Sigmoid colon (tissue), 7 donors: ENCODE results near the gene RPTOR. TPM values are rescaled to one million over a fixed set of nuclear protein-coding genes. Genes with fewer than 3 reads are reported as not detected.
A peak's percentile ranks its signal among the peaks of the same experiment; 100 is the strongest.

ENCODE experiments used
- DNase-seq: peaks from one replicate; pipeline ENCODE4 v3.0.0-alpha.2; 2019
- H3K27ac ChIP-seq, 4 donors: fragments of 200-600 bp; sonication (generic); one replicate each; pipeline ENCODE4 v1.5.1; 2016 to 2019; ENCODE audit warnings: mild to moderate bottlenecking in 1 of 4
- H3K27me3 ChIP-seq, 3 donors: fragments of 200-600 bp; sonication (generic); one replicate each; pipeline ENCODE4 v1.5.1; 2019; ENCODE audit warnings: mild to moderate bottlenecking in 1 of 3
- H3K36me3 ChIP-seq, 4 donors: fragments of 200-600 bp; sonication (generic); one replicate each; pipeline ENCODE4 v1.5.1; 2016 to 2019
- H3K4me1 ChIP-seq, 4 donors: fragments of 200-600 bp; sonication (generic); one replicate each; pipeline ENCODE4 v1.5.1; 2017 to 2019
- H3K4me3 ChIP-seq, 4 donors: fragments of 200-600 bp; sonication (generic); one replicate each; pipeline ENCODE4 v1.5.1; 2017 to 2019; ENCODE audit warnings: mild to moderate bottlenecking in 2 of 4, moderate library complexity in 1 of 4
- H3K9me3 ChIP-seq, 4 donors: fragments of 200-600 bp in 3 of 4; sonication (generic) in 3 of 4; one replicate each; pipeline versions ENCODE4 v1.5.1 to v1.6.1; 2013 to 2019
- CTCF ChIP-seq, 4 experiments: fragments of 450-650 bp in 3 of 4; fragments of 200-600 bp in 1 of 4; IDR thresholded peaks; one replicate each; pipeline ENCODE4 v1.5.1; 2016 to 2019; ENCODE audit warnings: antibody characterized with exemption in 4 of 4, mild to moderate bottlenecking in 3 of 4, moderate library complexity in 2 of 4
- EP300 ChIP-seq, 4 donors: sonication (generic); formaldehyde crosslinking; IDR thresholded peaks; one replicate each; pipeline ENCODE4 v1.6.1; 2017; ENCODE audit warnings: antibody characterized with exemption in 4 of 4
- POLR2A ChIP-seq, 2 donors: fragments of 450-650 bp; IDR thresholded peaks; one replicate each; pipeline ENCODE4 v1.6.1; 2016; ENCODE audit warnings: antibody characterized with exemption in 2 of 2, mild to moderate bottlenecking in 2 of 2, moderate library complexity in 2 of 2
- POLR2AphosphoS5 ChIP-seq, 4 donors: sonication (generic); formaldehyde crosslinking; IDR thresholded peaks; one replicate each; pipeline ENCODE4 v1.6.1; 2017; ENCODE audit warnings: antibody characterized with exemption in 4 of 4
- WGBS, 2 donors: extraction: QIAGEN DNeasy Blood & Tissue Kit; methylation state at CpG; one replicate each; pipeline ENCODE4 v1.1.7; 2013; 5-methylcytosine and 5-hydroxymethylcytosine counted together
- intact Hi-C: fragments of 100-400 bp; cut with DNase I; formaldehyde crosslinking; loops from one replicate; pipeline ENCODE4 v1.15.1; 2023
- polyA plus RNA-seq, 3 donors: library from polyadenylated mRNA; stranded (reverse); fragments of 200-250 nt; gene quantifications; one replicate each; pipeline ENCODE4 v1.2.3, GENCODE V29; 2013
- total RNA-seq, 4 donors: library from RNA; depleted of rRNA; stranded (reverse); fragments of >200 nt; gene quantifications; one replicate each; pipeline ENCODE4 v1.1.0, GENCODE V29; 2016
- donor health status: healthy with polysubstance abuse.
- donor health status: Bipolar disorder and iron deficiency.
- donor health status: healthy.

RPTOR gene
- total and polyA plus RNA-seq, 7 donors, result 3.7 to 68.7 (median 22.9) TPM

DNA sequence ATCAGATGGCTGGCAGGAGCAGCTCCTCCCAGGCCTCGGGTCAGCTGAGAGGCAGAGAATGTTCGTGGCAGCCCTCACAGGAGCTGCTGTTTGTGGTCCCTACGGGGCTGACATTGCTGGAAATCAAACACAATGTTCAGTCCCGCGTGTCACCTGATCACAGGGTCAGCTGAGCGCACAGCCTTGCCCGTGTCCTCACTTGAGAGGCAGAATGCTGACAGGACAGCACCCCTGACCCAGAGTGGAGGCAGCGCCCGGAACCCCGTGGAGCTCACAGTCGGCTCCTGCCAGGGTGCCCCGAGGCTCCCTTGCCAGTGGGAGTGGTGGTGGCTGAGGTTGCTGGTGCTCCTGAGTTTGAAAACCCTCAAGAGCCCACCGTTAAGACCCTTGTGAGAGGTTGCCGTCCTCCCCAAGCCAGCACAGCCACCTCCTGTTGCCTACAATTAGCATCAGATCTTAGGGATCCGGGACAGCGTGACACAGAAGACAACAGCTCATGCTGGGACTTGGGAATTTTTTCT is 443.4 kb downstream of the RPTOR start:
- H3K27me3 ChIP-seq, result no peaks in the 10 kb centered on the region
- DNase-seq, result no peak
- 77 to 81% methylated on average over 16 of the region's 16 CpGs for WGBS, 2 donors
- no peak overlapping the region for H3K4me3 ChIP-seq
- intact Hi-C loops, result loop anchor here (5.0 kb wide), 1 partner anchor 254 kb away; no protein-coding TSS in a partner anchor
- no peaks in the 10 kb centered on the region for H3K9me3 ChIP-seq
- H3K36me3 ChIP-seq, result no peaks in the 10 kb centered on the region
- TF ChIP-seq POLR2AphosphoS5 (IDR thresholded peaks at IDR 0.05) (no peak), POLR2A (IDR thresholded peaks at IDR 0.05) (no peak), CTCF (IDR thresholded peaks at IDR 0.05) (no peak), EP300 (IDR thresholded peaks at IDR 0.05) (no peak)
- H3K4me1 ChIP-seq, result peaks cover 0 to 65% (median 57%) of the 10 kb centered on the region in 4 donors
- peak overlapping the region in 3 of 4 donors; percentile 64 to 79 (median 70) for H3K27ac ChIP-seq

DNA sequence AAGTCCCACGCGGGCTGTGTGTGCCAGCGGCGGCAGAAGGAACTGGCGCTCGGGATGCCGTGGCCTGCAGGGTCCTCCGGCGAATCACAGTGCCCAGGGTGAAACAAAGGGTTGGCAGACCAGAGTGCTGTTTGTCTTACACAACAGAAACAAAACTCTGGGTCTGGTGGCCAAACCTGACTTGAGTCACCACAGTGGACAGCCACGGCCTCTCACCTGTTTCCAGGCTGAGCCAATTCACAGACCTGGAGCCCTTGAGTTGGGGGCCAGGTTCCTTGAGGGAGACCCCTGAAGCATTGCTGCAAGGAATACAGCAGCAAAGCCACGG is 444.9 kb downstream of the RPTOR start:
- Histone ChIP-seq H3K9me3 (no peaks in the 10 kb centered on the region), H3K4me3 (no peak overlapping the region), H3K36me3 (peaks cover 0 to 9% (median 0%) of the 10 kb centered on the region in 4 donors), H3K27ac (no peak overlapping the region), H3K27me3 (no peaks in the 10 kb centered on the region), H3K4me1 (peaks cover 0 to 70% (median 61%) of the 10 kb centered on the region in 4 donors)
- TF ChIP-seq EP300 (IDR thresholded peaks at IDR 0.05) (no peak), CTCF (IDR thresholded peaks at IDR 0.05) (no peak), POLR2A (IDR thresholded peaks at IDR 0.05) (no peak), POLR2AphosphoS5 (IDR thresholded peaks at IDR 0.05) (no peak)
- no peak for DNase-seq
- intact Hi-C loops, result loop anchor here (1.0 to 5.0 kb wide), 2 partner anchors 108 to 253 kb away; no protein-coding TSS in a partner anchor
- WGBS, 2 donors, result 29 to 79% methylated on average over 11 of the region's 11 CpGs

GRCh38 chr17:80990921-80991644 is 446.4 kb downstream of the RPTOR start:
- Histone ChIP-seq H3K27ac (peak overlapping the region; percentile 66 to 82 (median 72)), H3K36me3 (peaks cover 6 to 23% (median 12%) of the 10 kb centered on the region in 4 donors)

DNA sequence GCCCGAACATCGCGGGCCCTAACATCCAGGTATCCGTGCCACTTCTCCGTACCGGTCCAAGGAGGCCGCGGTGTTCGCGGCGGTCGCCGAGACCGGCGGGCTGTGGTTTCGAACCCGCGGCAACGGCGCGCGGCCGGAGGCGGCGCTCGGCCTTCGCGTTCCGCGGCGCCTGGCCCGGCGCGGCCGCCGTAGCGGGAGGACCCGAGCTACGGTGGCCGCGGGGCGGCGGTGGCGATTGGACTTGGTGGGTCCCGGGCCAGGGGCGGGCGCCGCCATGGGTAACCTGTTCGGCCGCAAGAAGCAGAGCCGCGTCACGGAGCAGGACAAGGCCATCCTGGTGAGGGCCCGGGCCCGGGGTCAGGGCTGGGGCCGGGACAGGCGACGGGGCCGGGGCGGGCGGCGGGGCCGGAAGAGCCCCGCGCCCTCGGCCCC is 447.0 kb downstream of the RPTOR start, which contains the start of gene CHMP6:
Gene CHMP6, plus strand, starts transcription at position 197 of the 432 bp plus-strand sequence. Its CDS starts 78 bp downstream, at position 275.
- Histone ChIP-seq H3K4me1 (peaks cover 0 to 62% (median 53%) of the 10 kb centered on the region in 4 donors), H3K9me3 (no peaks in the 10 kb centered on the region), H3K4me3 (peak within 1 kb of the TSS; percentile 60 to 99 (median 98)), H3K27me3 (no peaks in the 10 kb centered on the region), H3K27ac (peak within 1 kb of the TSS; percentile 66 to 82 (median 72)), H3K36me3 (peaks cover 6 to 28% (median 18%) of the 10 kb centered on the region in 4 donors)
- 1% methylated on average over 66 of the region's 66 CpGs for WGBS, 2 donors
- intact Hi-C loops, result loop anchor here (2.0 to 5.0 kb wide), 2 partner anchors 27 to 46 kb away; partner anchors contain the start of gene BAIAP2
- DNase-seq, result peak; percentile 87
- TF ChIP-seq EP300 (IDR thresholded peaks at IDR 0.05) (no peak), CTCF (IDR thresholded peaks at IDR 0.05) (peak in 1 of 4 experiments; percentile 24), POLR2AphosphoS5 (IDR thresholded peaks at IDR 0.05) (peak; percentile 11 to 70 (median 46)), POLR2A (IDR thresholded peaks at IDR 0.05) (no peak)

More at GRCh38 chr17:80990921-80991644, 446.4 kb downstream of the RPTOR start:
- H3K27me3 ChIP-seq, result no peaks in the 10 kb centered on the region
- no peak for DNase-seq
- TF ChIP-seq POLR2A (IDR thresholded peaks at IDR 0.05), result no peak
- no peak for TF ChIP-seq POLR2AphosphoS5 (IDR thresholded peaks at IDR 0.05)
- TF ChIP-seq CTCF (IDR thresholded peaks at IDR 0.05), result no peak
- no peak for TF ChIP-seq EP300 (IDR thresholded peaks at IDR 0.05)
- WGBS, 2 donors, result 12 to 41% methylated on average over 22 of the region's 22 CpGs
- H3K4me1 ChIP-seq, result peaks cover 0 to 64% (median 54%) of the 10 kb centered on the region in 4 donors
- peak overlapping the region; percentile 60 to 99 (median 98) for H3K4me3 ChIP-seq
- intact Hi-C loops, result loop anchor here (1.0 to 5.0 kb wide), 3 partner anchors 28 to 110 kb away; partner anchors contain the start of gene BAIAP2
- no peaks in the 10 kb centered on the region for H3K9me3 ChIP-seq
